Upper lobe of left lung (tissue), 6 donors: ENCODE measurements around the gene PAQR7. TPM values are rescaled to one million over a fixed set of nuclear protein-coding genes. Genes with fewer than 3 reads are reported as not detected.
A peak's percentile ranks its signal among the peaks of the same experiment; 100 is the strongest.

Source experiments
- ATAC-seq, 2 donors: fragments of 200-7000 bp; cut with Tn5 transposase; one replicate each; pipeline ENCODE4 v1.9.1; 2022; ENCODE audit warnings: mild to moderate bottlenecking in 2 of 2, moderate library complexity in 2 of 2; ENCODE audit not compliant: low FRiP score in 2 of 2
- DNase-seq, 2 donors: peaks; one replicate each; pipeline ENCODE4 v3.0.0-alpha.2; 2019 to 2020
- H3K27ac ChIP-seq, 4 donors: fragments of 200-600 bp; sonication (generic); one replicate each; pipeline ENCODE4 v1.5.1; 2016 to 2019
- H3K27me3 ChIP-seq, 4 donors: fragments of 200-600 bp; sonication (generic); one replicate each; pipeline ENCODE4 v1.5.1; 2017 to 2019
- H3K36me3 ChIP-seq, 4 donors: fragments of 200-600 bp; sonication (generic); one replicate each; pipeline ENCODE4 v1.5.1; 2016 to 2019
- H3K4me1 ChIP-seq, 4 donors: fragments of 200-600 bp; sonication (generic); one replicate each; pipeline ENCODE4 v1.5.1; 2018 to 2019
- H3K4me3 ChIP-seq, 4 donors: fragments of 200-600 bp; sonication (generic); one replicate each; pipeline ENCODE4 v1.5.1; 2017 to 2019; ENCODE audit warnings: mild to moderate bottlenecking in 2 of 4, moderate library complexity in 1 of 4
- H3K9me3 ChIP-seq, 4 donors: fragments of 200-600 bp; sonication (generic); one replicate each; pipeline ENCODE4 v1.5.1; 2018 to 2019
- CTCF ChIP-seq, 6 experiments: fragments of 450-650 bp in 4 of 6; fragments of 200-600 bp in 2 of 6; sonication (generic) in 2 of 6; IDR thresholded peaks; one replicate each; pipeline ENCODE4 v1.5.1; 2016 to 2019; ENCODE audit warnings: antibody characterized with exemption in 6 of 6
- EP300 ChIP-seq, 4 donors: sonication (generic); formaldehyde crosslinking; IDR thresholded peaks; one replicate each; pipeline ENCODE4 v1.5.1; 2017; ENCODE audit warnings: antibody characterized with exemption in 4 of 4, control low read depth in 2 of 4
- POLR2A ChIP-seq, 4 donors: fragments of 450-650 bp; IDR thresholded peaks; one replicate each; pipeline ENCODE4 v1.5.1; 2016 to 2017; ENCODE audit warnings: antibody characterized with exemption in 4 of 4, mild to moderate bottlenecking in 2 of 4
- POLR2AphosphoS5 ChIP-seq, 2 donors: sonication (generic); formaldehyde crosslinking; IDR thresholded peaks; one replicate each; pipeline ENCODE4 v1.5.1; 2017; ENCODE audit warnings: antibody characterized with exemption in 2 of 2
- WGBS, 2 donors: methylation state at CpG; one replicate each; pipeline ENCODE4 v1.1.5; 2017 to 2018; 5-methylcytosine and 5-hydroxymethylcytosine counted together
- total RNA-seq, 6 donors: library from RNA; depleted of rRNA in 4 of 6; stranded (reverse); fragments of >200 nt in 4 of 6; gene quantifications; one replicate each; pipeline versions ENCODE4 v1.1.0 to v1.2.1, GENCODE V29; 2016 to 2021
- donor health status: DM: no; HTN: no; CAD: no; lungs with moderate emphysema.
- donor health status: DM: no; HTN: yes; CAD: no; lungs with severe emphysema.

PAQR7 gene
- total RNA-seq, 6 donors from 2014 or later, result 1.9 to 9.6 (median 7.0) TPM

- peak in 1 of 2 donors; percentile 2 for ATAC-seq
- 72 to 77% methylated on average over 8 to 9 of the region's 9 CpGs for WGBS, 2 donors
- Histone ChIP-seq H3K27me3 (no peaks in the 10 kb centered on the region), H3K4me3 (no peak overlapping the region), H3K36me3 (no peaks in the 10 kb centered on the region), H3K27ac (peak overlapping the region in 3 of 4 donors; percentile 24 to 59 (median 33)), H3K9me3 (no peaks in the 10 kb centered on the region), H3K4me1 (peaks cover 39 to 53% (median 46%) of the 10 kb centered on the region in 4 donors)
- TF ChIP-seq POLR2A (IDR thresholded peaks at IDR 0.05) (no peak), EP300 (IDR thresholded peaks at IDR 0.05) (no peak), POLR2AphosphoS5 (IDR thresholded peaks at IDR 0.05) (no peak), CTCF (IDR thresholded peaks at IDR 0.05) (no peak)
- DNase-seq, result peak in 1 of 2 donors; percentile 59
Measured at GRCh38 chr1:25871704-25872494, 3.6 kb downstream of the PAQR7 start.

DNA sequence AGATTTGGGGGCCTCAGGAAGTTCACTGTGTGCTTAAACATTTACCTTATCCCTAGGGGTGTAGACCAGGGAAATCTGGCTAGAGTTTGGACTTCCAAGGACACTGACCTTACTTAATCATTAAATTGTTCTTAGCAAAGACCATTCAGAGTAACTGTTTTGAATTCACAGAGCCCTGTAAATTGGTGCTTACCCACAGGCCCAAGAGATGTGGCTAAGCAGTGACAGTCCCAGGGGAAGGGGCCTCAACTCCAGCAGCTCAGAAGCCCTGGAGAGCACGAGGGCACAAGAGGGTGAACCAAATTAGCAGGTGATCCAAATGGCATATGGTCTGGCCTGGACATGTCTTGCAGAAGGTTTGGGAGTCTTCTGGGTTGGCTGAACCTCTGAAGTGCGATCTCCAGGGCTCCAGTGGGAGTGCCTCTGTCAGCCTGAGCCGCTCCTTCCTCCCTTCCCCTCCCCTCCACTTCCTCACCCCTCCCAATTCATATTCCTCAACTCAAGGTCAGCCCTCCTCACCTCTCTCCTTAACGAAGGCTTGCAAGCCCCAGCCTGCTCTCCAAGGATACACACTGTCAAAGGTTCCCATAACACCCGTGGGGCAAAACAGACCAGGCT lies 4.3 kb downstream of the PAQR7 start:
- ATAC-seq (no peak), DNase-seq (no peak)
- Histone ChIP-seq H3K36me3 (no peaks in the 10 kb centered on the region), H3K4me3 (no peak overlapping the region), H3K9me3 (no peaks in the 10 kb centered on the region), H3K27ac (peak overlapping the region in 3 of 4 donors; percentile 24 to 59 (median 33)), H3K4me1 (peaks cover 38 to 54% (median 42%) of the 10 kb centered on the region in 4 donors), H3K27me3 (no peaks in the 10 kb centered on the region)
- TF ChIP-seq EP300 (IDR thresholded peaks at IDR 0.05) (no peak), POLR2A (IDR thresholded peaks at IDR 0.05) (no peak), POLR2AphosphoS5 (IDR thresholded peaks at IDR 0.05) (no peak), CTCF (IDR thresholded peaks at IDR 0.05) (no peak)
- WGBS, 2 donors, result 9 to 26% methylated on average over 5 of the region's 5 CpGs

- peaks cover 35 to 49% (median 39%) of the 10 kb centered on the region in 4 donors for H3K4me1 ChIP-seq
Measured at GRCh38 chr1:25870614-25871013, 4.9 kb downstream of the PAQR7 start.

DNA sequence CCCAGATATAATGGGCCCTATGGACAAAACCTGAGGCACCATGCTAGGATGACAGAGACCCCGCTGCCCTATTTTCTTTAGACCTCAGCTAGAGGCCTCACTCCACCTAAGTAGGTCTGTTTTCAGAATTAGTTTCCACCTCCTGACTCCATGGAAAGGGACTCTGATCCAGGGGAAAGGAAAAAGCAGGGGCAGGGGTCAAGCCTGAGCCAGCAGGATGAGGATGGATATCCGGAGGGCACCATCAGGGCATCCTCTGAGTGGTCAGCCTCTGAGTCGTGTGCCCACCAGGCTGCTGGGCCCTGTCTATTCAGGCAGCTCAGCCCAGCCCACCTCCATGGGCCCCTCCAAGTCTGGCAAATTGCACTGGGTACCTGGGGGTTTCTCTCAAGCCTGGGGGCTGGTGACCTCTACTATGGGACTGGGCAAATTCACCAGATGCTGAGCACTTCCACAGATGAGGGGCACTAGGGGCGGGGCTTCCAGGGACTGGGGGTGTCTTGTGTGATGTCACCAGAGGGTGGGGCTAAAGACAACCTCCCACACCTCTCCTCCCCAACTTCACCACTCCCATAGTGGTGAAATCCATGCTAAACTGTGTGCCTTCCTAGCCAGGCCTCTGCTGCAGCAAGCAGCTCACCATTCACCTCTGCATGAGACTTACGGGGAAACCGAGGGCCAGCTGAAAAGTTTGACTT lies 5.5 kb downstream of the PAQR7 start:
- Histone ChIP-seq H3K36me3 (no peaks in the 10 kb centered on the region), H3K27ac (no peak overlapping the region), H3K27me3 (no peaks in the 10 kb centered on the region), H3K9me3 (no peaks in the 10 kb centered on the region), H3K4me1 (peaks cover 34 to 48% (median 36%) of the 10 kb centered on the region in 4 donors), H3K4me3 (no peak overlapping the region)
- TF ChIP-seq EP300 (IDR thresholded peaks at IDR 0.05) (no peak), POLR2A (IDR thresholded peaks at IDR 0.05) (no peak), POLR2AphosphoS5 (IDR thresholded peaks at IDR 0.05) (no peak)
- 74 to 76% methylated on average over 5 to 6 of the region's 6 CpGs for WGBS, 2 donors
- DNase-seq (no peak), ATAC-seq (no peak)

More at GRCh38 chr1:25870614-25871013, 4.9 kb downstream of the PAQR7 start:
- 82 to 86% methylated on average over 1 of the region's 1 CpG for WGBS, 2 donors
- H3K36me3 ChIP-seq, result no peaks in the 10 kb centered on the region
- ATAC-seq (no peak), DNase-seq (no peak)
- no peak for TF ChIP-seq EP300 (IDR thresholded peaks at IDR 0.05)
- no peak for TF ChIP-seq POLR2A (IDR thresholded peaks at IDR 0.05)
- TF ChIP-seq CTCF (IDR thresholded peaks at IDR 0.05), result no peak
- TF ChIP-seq POLR2AphosphoS5 (IDR thresholded peaks at IDR 0.05), result no peak
- H3K27ac ChIP-seq, result no peak overlapping the region
- H3K9me3 ChIP-seq, result no peaks in the 10 kb centered on the region
- no peak overlapping the region for H3K4me3 ChIP-seq
- no peaks in the 10 kb centered on the region for H3K27me3 ChIP-seq
